Lower leg skin (tissue), 4 donors: ENCODE results near the gene FAM216A. TPM values are rescaled to one million over a fixed set of nuclear protein-coding genes. Genes with fewer than 3 reads are reported as not detected.

Experiments
- DNase-seq, 2 donors: peaks; one replicate each; pipeline ENCODE4 v3.0.0-alpha.2; 2019; ENCODE audit warnings: low spot score in 2 of 2
- H3K4me3 ChIP-seq: fragments of 200-600 bp; sonication (generic); 2 replicates; pipeline ENCODE4 v1.5.1; 2017; ENCODE audit warnings: mild to moderate bottlenecking, low read depth; ENCODE audit not compliant: poor library complexity, severe bottlenecking
- POLR2A ChIP-seq, 2 donors: fragments of 450-650 bp; IDR thresholded peaks; one replicate each; pipeline ENCODE4 v1.6.1; 2016 to 2017; ENCODE audit warnings: antibody characterized with exemption in 2 of 2, mild to moderate bottlenecking in 1 of 2, moderate library complexity in 1 of 2
- WGBS, 2 donors: methylation state at CpG; one replicate each; pipeline ENCODE4 v1.1.5; 2018; 5-methylcytosine and 5-hydroxymethylcytosine counted together
- intact Hi-C: fragments of 100-400 bp; cut with DNase I; formaldehyde crosslinking; loops from one replicate; pipeline ENCODE4 v1.15.0; 2023; ENCODE audit warnings: low total_unique reads
- total RNA-seq, 4 donors: library from RNA; depleted of rRNA; stranded (reverse); fragments of >200 nt; gene quantifications; one replicate each; pipeline ENCODE4 v1.1.0, GENCODE V29; 2016
- TF ChIP-seq, protein P1 (sequence below), 3 donors: fragments of 450-650 bp; IDR thresholded peaks; one replicate each; pipeline ENCODE4 v1.5.1; 2016; ENCODE audit warnings: antibody characterized with exemption in 3 of 3, mild to moderate bottlenecking in 3 of 3, moderate library complexity in 2 of 3

Gene FAM216A
- total RNA-seq, 4 donors from 2014 or later = 0.30 to 1.9 (median 0.85) TPM

DNA sequence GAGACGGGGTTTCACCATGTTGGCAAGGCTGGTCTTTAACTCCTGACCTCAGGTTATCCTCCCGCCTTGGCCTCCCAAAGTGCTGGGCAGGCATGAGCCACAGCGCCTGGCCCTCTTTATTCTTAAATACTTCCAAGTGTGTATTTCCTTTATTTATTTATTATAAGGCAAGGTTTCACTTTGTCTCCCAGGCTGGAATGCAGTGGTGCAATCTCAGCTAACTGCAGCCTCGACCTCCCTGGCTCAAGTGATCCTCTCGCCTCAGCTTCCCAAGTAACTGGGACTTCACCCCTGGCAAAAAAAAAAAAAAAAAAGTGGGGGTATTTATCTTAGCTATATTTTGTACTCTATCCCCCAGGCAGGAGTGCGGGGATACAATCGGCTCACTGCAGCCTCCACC lies 6.8 kb downstream of the FAM216A start:
- 95 to 99% methylated on average over 7 of the region's 7 CpGs for WGBS, 2 donors
- no peak for DNase-seq
- intact Hi-C loops = no loop called here
- H3K4me3 ChIP-seq = no peak overlapping the region
- TF ChIP-seq, protein P1, sequence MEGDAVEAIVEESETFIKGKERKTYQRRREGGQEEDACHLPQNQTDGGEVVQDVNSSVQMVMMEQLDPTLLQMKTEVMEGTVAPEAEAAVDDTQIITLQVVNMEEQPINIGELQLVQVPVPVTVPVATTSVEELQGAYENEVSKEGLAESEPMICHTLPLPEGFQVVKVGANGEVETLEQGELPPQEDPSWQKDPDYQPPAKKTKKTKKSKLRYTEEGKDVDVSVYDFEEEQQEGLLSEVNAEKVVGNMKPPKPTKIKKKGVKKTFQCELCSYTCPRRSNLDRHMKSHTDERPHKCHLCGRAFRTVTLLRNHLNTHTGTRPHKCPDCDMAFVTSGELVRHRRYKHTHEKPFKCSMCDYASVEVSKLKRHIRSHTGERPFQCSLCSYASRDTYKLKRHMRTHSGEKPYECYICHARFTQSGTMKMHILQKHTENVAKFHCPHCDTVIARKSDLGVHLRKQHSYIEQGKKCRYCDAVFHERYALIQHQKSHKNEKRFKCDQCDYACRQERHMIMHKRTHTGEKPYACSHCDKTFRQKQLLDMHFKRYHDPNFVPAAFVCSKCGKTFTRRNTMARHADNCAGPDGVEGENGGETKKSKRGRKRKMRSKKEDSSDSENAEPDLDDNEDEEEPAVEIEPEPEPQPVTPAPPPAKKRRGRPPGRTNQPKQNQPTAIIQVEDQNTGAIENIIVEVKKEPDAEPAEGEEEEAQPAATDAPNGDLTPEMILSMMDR (IDR thresholded peaks at IDR 0.05) = no peak
- no peak for TF ChIP-seq POLR2A (IDR thresholded peaks at IDR 0.05)

DNA sequence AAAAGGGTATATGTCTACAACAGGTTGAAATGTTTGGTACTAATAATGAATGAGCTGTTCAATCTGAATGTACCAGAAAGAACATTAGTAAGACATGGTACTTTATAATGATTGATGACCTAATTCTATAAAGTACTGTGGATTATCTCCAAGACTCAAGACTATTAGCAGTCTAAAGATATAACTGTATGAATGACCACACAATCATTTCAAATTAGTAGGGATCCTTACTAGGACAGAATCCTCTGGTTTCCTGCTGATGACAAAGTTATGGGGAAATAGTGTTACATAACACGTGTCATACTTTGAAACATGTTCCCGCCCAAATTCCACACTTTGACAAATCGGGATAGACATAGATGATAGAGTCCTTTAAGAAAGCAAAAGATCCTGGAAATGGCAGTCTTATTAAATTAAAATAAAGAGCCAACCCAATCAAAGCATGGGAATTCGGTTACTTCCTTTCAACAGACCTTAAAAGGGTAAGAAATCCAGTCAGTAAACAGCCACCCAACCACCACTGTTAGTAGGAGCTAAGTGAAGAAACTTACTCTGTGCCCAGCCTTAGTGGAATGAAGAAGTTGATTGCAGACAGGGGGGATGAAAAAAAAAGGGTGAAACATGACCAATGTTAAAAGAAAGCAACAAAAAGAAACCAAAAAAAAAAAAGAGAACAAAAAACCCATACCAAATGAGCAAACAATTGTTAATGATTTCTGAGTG lies 30.5 kb downstream of the FAM216A start:
- intact Hi-C loops = no loop called here
- 42 to 45% methylated on average over 4 of the region's 4 CpGs for WGBS, 2 donors

DNA sequence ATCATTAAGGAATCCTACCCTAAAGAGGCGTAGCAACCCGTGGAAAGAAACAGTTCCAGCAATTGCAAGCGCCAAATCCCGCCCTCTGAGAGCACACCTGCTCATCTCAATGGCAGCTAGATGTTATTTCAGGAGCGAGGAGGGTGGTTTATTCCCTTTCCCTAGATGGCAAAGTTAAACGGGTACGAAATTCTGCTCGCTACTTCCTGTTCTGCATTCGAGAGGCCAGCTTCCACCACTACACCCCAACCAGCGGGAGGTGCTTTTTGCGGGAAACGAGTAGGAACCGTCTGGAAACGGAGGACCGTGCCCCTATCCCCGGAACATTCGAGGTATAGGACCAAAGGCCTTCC lies 32.7 kb downstream of the FAM216A start:
- H3K4me3 ChIP-seq = peak overlapping the region; percentile 96
- WGBS, 2 donors = 0% methylated on average over 16 to 17 of the region's 17 CpGs
- intact Hi-C loops = no loop called here
- peak; percentile 49 to 84 for DNase-seq
- TF ChIP-seq POLR2A (IDR thresholded peaks at IDR 0.05) = no peak
- TF ChIP-seq, protein P1 (IDR thresholded peaks at IDR 0.05) = no peak

More for the DNA sequence above, 30.5 kb downstream of the FAM216A start:
- no peak for TF ChIP-seq POLR2A (IDR thresholded peaks at IDR 0.05)
- TF ChIP-seq, protein P1 (IDR thresholded peaks at IDR 0.05) = no peak
- H3K4me3 ChIP-seq = no peak overlapping the region
- no peak for DNase-seq

DNA sequence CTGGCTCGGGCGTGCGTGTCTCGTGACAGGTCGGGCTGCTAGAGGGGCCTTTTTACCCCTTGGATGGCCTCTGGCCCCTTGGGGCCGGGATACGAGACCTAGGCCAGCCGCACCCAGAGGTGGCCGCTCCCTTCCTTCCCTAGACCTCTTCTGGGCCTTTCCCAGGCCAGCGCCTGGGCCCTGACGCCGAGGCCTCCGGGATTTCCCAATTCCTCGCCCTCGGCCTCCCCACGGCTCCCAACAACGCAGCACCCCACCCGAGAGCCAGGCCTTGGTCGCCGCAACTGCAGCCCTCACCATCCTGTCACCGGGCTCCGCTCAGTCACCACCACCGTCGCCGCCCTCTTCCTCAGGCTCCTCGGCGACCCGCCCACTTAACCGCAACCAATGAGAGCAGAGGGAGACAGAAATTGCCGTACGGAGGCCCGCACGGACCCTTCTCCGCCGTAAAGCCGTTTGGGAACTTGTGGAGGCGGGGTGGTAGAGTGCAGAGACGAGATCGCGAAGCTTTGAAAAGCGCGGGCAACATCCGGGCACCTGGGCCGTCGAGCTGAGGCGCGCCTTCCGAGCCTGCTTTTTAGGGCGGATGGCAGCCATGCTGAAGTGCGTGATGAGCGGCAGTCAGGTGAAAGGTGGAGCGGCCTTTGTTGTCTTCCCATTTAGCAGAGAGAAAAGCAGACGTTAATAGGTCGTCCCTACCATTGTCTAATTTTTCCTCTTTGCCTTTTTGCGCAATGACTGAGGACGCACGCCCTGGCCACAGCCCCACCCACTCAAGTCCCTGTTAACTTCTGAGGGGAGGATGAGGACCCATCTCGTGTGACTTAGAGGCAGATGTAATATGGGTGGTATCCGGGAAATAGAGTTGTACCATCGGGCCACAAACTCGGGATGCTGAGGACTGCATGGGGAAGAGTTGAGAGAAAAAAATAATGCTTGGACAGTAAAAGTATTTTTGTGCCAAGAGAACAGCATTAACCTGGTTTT lies 33.4 kb downstream of the FAM216A start, which contains the start of the genes RAD9B and VPS29:
TSS of gene RAD9B (plus strand) at position 580 of the 987 bp plus-strand sequence. CDS start at position 587, 7 bp downstream.
TSS of gene VPS29 (minus strand) at position 360 of the 987 bp plus-strand sequence. CDS start at position 300, 60 bp downstream.
- whole genome bisulfite sequencing, 2 donors = 7 to 8% methylated on average over 54 to 61 of the region's 61 CpGs
- intact Hi-C loops = no loop called here

DNA sequence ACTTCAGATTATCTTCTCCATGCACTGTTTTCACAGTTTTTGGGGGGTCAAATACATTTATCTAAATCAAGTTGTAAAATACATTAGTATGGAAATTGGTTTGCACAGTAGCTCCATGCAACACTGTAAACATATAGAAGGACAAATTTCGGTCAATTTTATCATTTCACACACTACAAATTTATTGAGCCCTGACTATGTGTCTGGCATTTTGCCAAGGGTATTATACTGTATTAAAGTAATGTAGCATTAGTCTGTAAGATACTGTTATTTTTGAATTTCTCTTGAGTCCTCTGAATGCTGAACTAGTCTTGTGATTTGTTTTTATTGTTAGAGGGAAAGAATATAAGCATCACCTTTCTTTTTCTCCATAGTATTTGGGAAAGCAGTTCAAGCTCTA lies 34.8 kb downstream of the FAM216A start:
- TF ChIP-seq, protein P1 (IDR thresholded peaks at IDR 0.05) = no peak
- TF ChIP-seq POLR2A (IDR thresholded peaks at IDR 0.05) = no peak
- intact Hi-C loops = no loop called here
- WGBS, 2 donors = 74 to 81% methylated on average over 1 of the region's 1 CpG

More for the DNA sequence above, 33.4 kb downstream of the FAM216A start, which contains the start of the genes RAD9B and VPS29:
- TF ChIP-seq, protein P1 (IDR thresholded peaks at IDR 0.05) = no peak
- peak in 1 of 2 donors; percentile 44 for TF ChIP-seq POLR2A (IDR thresholded peaks at IDR 0.05)
- H3K4me3 ChIP-seq = peak within 1 kb of the TSS; percentile 96
- DNase-seq = peak; percentile 98 to 100

More for the DNA sequence above, 34.8 kb downstream of the FAM216A start:
- DNase-seq = no peak
- no peak overlapping the region for H3K4me3 ChIP-seq
